Pericardium fibroblast (primary cell): ENCODE results near the gene NPR1. TPM values are rescaled to one million over a fixed set of nuclear protein-coding genes. Genes with fewer than 3 reads are reported as not detected.

ENCODE experiments used
- total RNA-seq: library from RNA; depleted of rRNA; stranded (reverse); fragments of >200 nt; gene quantifications from 2 replicates; pipeline ENCODE4 v1.2.3, GENCODE V29; 2015

The NPR1 gene
- total RNA-seq: 46.2 and 84.8 TPM in 2 replicates

DNA sequence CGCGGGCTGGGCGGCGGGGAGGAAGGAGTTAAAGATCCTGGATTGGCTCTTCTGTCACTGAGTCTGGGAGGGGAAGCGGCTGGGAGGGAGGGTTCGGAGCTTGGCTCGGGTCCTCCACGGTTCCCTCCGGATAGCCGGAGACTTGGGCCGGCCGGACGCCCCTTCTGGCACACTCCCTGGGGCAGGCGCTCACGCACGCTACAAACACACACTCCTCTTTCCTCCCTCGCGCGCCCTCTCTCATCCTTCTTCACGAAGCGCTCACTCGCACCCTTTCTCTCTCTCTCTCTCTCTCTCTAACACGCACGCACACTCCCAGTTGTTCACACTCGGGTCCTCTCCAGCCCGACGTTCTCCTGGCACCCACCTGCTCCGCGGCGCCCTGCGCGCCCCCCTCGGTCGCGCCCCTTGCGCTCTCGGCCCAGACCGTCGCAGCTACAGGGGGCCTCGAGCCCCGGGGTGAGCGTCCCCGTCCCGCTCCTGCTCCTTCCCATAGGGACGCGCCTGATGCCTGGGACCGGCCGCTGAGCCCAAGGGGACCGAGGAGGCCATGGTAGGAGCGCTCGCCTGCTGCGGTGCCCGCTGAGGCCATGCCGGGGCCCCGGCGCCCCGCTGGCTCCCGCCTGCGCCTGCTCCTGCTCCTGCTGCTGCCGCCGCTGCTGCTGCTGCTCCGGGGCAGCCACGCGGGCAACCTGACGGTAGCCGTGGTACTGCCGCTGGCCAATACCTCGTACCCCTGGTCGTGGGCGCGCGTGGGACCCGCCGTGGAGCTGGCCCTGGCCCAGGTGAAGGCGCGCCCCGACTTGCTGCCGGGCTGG is at the start of gene NPR1:
Gene NPR1, plus strand, starts transcription at position 170 of the 818 bp plus-strand sequence. Its CDS starts 421 bp downstream, at position 591.

DNA sequence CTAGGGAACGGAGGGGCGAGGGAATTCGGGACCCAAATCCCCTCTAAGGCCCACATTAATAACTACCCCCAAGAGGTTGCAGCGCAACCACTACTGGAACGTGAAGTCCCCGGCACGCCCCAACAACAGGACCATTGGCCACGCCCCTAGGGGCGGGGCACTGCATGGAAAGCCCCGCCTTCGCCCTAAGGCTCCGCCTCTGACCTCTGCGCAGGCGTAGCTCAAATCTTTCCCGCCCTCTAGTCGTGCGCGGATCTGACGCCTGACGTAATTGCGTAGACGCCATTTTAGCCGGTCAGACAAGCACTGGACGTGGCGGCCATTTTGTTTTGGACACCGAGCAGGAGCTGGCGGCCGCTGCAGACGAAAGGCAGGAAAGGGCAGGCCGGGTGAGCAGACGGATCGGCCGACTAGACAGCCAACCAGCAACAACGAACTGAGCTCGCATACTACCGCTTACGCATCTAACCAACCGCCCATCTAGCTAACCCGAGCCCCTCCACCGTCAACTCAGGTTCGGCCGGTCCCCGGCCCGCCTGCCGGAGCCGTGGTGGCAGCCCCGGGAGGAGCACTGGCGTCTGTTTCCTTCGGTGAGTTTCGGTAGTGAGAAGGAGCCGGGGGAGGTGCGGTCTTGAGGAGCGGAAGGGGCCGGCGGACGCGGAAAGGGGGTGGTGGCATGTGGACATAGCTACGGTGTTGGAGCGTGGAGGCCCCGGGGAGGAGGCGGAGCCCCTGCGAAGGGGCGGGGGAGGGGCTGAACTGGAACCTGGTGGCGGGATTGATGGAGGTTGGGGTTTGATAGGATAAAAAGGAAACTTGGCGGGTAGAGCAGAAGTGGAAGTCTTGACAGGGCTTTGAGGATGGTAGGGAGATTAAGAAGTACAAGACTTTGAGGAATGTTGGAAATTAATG is 44.5 kb upstream of the NPR1 start, which contains the start of gene CHTOP:
Gene CHTOP, plus strand, starts transcription at position 313 of the 912 bp plus-strand sequence. CDS start 2,523 bp downstream, outside the sequence.

DNA sequence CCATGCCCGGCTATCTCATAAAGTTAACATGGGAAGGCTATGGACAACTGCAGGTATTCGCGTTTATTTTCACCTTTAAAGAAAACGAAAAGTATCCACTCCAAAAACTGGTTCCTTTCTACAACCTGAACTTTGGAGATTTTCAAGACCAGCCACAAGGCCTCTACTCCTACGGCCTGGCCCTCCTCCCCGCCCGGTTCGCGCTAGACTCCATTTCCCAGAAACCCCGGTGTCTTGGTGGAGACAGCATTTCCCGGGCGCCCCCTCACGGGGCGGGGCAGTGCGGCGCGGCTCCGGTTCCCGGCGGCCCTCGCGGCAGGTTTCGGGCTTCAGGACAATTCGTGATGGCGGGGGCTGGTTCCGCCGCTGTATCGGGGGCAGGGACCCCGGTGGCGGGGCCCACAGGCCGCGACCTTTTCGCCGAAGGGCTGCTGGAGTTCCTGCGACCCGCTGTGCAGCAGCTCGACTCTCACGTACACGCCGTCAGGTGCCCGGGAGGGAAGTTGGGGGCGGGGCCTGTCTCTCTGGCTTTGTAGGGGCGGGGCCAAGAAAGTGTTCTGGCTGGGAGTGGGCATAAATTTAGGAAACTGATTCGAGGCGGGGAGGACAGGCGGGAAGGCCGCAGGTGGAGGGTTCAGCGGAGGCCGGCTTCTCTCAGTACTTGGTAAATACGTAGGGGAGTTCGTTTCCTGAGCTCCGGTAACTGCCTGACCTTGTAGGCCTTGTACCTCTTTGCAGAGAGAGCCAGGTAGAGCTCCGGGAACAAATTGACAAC is 19.9 kb upstream of the NPR1 start, which contains the start of gene SNAPIN:
Gene SNAPIN, plus strand, starts transcription at position 304 of the 775 bp plus-strand sequence. Its CDS starts 41 bp downstream, at position 345.

DNA sequence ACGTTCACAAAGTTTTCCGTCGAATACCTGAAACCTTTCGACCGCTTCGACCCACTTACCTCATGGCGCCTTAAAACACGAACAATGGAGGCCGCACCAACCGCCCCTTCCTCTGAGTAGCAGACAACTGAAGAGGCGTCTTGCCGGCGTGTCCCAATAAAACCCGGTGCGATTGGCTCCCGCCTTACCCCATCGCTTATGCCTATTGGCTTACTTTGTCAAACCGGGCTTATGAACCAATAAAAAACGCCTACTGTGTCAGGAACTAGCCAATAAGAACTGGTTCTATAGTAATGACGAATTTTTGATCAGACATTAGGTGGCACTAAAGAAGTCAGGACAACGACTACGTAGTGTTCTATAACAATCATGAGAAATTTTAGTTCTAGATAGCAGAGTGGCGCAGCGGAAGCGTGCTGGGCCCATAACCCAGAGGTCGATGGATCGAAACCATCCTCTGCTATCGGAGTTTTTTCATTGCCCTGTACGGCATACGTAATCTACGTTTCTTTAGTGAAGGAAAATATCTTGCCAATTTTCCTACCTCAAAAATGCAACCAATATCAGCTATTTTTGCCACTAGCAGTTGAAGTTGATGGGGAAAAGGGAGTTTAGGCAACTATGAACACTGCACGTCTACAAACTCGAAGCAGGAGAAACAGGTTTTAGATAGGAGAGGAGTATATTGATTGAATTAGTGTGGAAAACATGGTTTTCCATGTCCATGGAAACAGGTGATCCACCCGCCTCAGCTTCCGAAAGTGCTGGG is 7.4 kb upstream of the NPR1 start, which contains the start of gene ILF2:
Gene ILF2, minus strand, starts transcription at position 135 of the 769 bp plus-strand sequence. Its CDS starts 71 bp downstream, at position 64.

GRCh38 chr1:153727463-153728304 is 49.2 kb downstream of the NPR1 start, which contains the start of gene INTS3:
Gene INTS3, plus strand, starts transcription at chr1:153728050. Its CDS starts 585 bp downstream, at chr1:153728635.

Other genes with a start within 250 kb of the NPR1 start
- gene S100A7, start 218.0 kb upstream of the NPR1 start, total RNA-seq: not detected in 2 replicates
- gene S100A6, start 142.7 kb upstream of the NPR1 start, total RNA-seq: 841 and 1,509 TPM in 2 replicates
- not detected in 2 replicates for gene S100A5, start 137.8 kb upstream of the NPR1 start, total RNA-seq
- gene S100A4, start 132.9 kb upstream of the NPR1 start, total RNA-seq: 33.4 and 191 TPM in 2 replicates
- 2.5 and 10.0 TPM in 2 replicates for gene S100A3, start 129.4 kb upstream of the NPR1 start, total RNA-seq
- gene S100A2, start 112.8 kb upstream of the NPR1 start, total RNA-seq: not detected in 2 replicates
- 169 and 192 TPM in 2 replicates for gene S100A16, start 65.6 kb upstream of the NPR1 start, total RNA-seq
- gene S100A14, start 62.4 kb upstream of the NPR1 start, total RNA-seq: not detected in 2 replicates
- 178 and 215 TPM in 2 replicates for gene S100A13, start 51.2 kb upstream of the NPR1 start, total RNA-seq
- 0.12 and 0.17 TPM in 2 replicates for gene S100A1, start 50.3 kb upstream of the NPR1 start, total RNA-seq
- 22.6 and 28.5 TPM in 2 replicates for gene CHTOP, start 44.6 kb upstream of the NPR1 start, total RNA-seq
- gene SNAPIN, start 20.0 kb upstream of the NPR1 start, total RNA-seq: 59.2 and 71.2 TPM in 2 replicates
- 107 and 114 TPM in 2 replicates for gene ILF2, start 7.7 kb upstream of the NPR1 start, total RNA-seq
- gene INTS3, start 49.4 kb downstream of the NPR1 start, total RNA-seq: 26.0 and 38.2 TPM in 2 replicates
- gene SLC27A3, start 96.7 kb downstream of the NPR1 start, total RNA-seq: 53.7 and 65.2 TPM in 2 replicates
- 5.4 and 6.1 TPM in 2 replicates for gene GATAD2B, start 244.3 kb downstream of the NPR1 start, total RNA-seq